NB4 (cell line): ENCODE results near the gene DAD1.

Source experiments
- POLR2A ChIP-seq: IDR thresholded peaks from 2 replicates; pipeline ENCODE4 v1.6.1; 2011; ENCODE audit warnings: mild to moderate bottlenecking; ENCODE audit not compliant: insufficient read length; ENCODE audit errors: extremely low read depth
- TF ChIP-seq, protein P1 (sequence below): IDR thresholded peaks from one replicate; pipeline ENCODE4 v1.5.1; 2012; ENCODE audit warnings: low read depth, low read length

DNA sequence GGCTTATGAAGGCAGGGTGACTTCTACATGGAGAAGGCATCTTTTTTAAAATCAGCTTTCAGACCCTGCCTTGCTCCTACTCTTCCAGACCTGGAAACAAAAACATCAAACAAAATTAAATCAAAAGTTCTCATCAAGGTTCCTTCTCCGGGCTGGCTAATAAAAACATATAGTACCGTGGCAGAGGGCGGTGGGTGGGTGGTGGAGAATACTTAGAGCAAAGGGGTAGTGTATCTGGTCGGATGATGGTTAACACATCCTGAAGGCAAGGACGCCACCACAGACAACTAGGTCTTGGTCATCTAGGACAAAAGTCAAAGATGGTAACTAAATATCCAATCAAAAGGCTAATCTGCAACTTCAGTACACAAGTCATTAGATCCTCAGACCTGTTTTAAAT, 1.8 kb downstream of the DAD1 start:
- TF ChIP-seq POLR2A, result no peak
- TF ChIP-seq, protein P1, sequence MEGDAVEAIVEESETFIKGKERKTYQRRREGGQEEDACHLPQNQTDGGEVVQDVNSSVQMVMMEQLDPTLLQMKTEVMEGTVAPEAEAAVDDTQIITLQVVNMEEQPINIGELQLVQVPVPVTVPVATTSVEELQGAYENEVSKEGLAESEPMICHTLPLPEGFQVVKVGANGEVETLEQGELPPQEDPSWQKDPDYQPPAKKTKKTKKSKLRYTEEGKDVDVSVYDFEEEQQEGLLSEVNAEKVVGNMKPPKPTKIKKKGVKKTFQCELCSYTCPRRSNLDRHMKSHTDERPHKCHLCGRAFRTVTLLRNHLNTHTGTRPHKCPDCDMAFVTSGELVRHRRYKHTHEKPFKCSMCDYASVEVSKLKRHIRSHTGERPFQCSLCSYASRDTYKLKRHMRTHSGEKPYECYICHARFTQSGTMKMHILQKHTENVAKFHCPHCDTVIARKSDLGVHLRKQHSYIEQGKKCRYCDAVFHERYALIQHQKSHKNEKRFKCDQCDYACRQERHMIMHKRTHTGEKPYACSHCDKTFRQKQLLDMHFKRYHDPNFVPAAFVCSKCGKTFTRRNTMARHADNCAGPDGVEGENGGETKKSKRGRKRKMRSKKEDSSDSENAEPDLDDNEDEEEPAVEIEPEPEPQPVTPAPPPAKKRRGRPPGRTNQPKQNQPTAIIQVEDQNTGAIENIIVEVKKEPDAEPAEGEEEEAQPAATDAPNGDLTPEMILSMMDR, result no peak
